GM23338 (cell line): ENCODE measurements around the gene EIF3L. TPM values are rescaled to one million over a fixed set of nuclear protein-coding genes. Genes with fewer than 3 reads are reported as not detected.
A peak's percentile ranks its signal among the peaks of the same experiment; 100 is the strongest.

Experiments
- ATAC-seq: fragments of 200-7000 bp; cut with Tn5 transposase; 3 replicates; pipeline ENCODE4 v1.9.1; 2020
- DNase-seq: peaks from one replicate; pipeline ENCODE4 v3.0.0-alpha.2; 2015; ENCODE audit warnings: low spot score
- H2AFZ ChIP-seq: fragments of 200-600 bp; sonication (generic); 2 replicates; pipeline ENCODE4 v1.8.0; 2016; ENCODE audit warnings: antibody characterized with exemption, mild to moderate bottlenecking, moderate library complexity
- H3F3A ChIP-seq: fragments of 200-600 bp; sonication (generic); replicated peaks from 2 replicates; pipeline ENCODE4 v1.8.0; 2017; ENCODE audit warnings: antibody characterized with exemption, mixed run types, low read depth
- H3K27ac ChIP-seq: fragments of 200-600 bp; sonication (generic); 2 replicates; pipeline ENCODE4 v1.6.1; 2016; ENCODE audit warnings: low read depth
- H3K27me3 ChIP-seq: fragments of 200-600 bp; sonication (generic); 2 replicates; pipeline ENCODE4 v1.8.0; 2016; ENCODE audit warnings: mild to moderate bottlenecking, mixed run types, moderate library complexity; ENCODE audit not compliant: insufficient read depth
- H3K36me3 ChIP-seq: fragments of 200-600 bp; sonication (generic); 2 replicates; pipeline ENCODE4 v1.8.0; 2016; ENCODE audit warnings: mild to moderate bottlenecking; ENCODE audit not compliant: insufficient read depth
- H3K4me1 ChIP-seq: fragments of 200-600 bp; sonication (generic); 2 replicates; pipeline ENCODE4 v1.8.0; 2016; ENCODE audit warnings: mild to moderate bottlenecking, moderate library complexity; ENCODE audit not compliant: insufficient read depth
- H3K4me2 ChIP-seq: fragments of 200-600 bp; sonication (generic); 2 replicates; pipeline ENCODE4 v1.7.1; 2017; ENCODE audit warnings: mixed run types
- H3K4me3 ChIP-seq: fragments of 200-600 bp; sonication (generic); 2 replicates; pipeline ENCODE4 v1.6.1; 2016; ENCODE audit warnings: mixed run types
- H3K79me2 ChIP-seq: fragments of 200-600 bp; sonication (generic); replicated peaks from 2 replicates; pipeline ENCODE4 v1.8.0; 2017; ENCODE audit warnings: mild to moderate bottlenecking; ENCODE audit not compliant: insufficient read depth
- H3K9me2 ChIP-seq: fragments of 200-600 bp; sonication (generic); 2 replicates; pipeline ENCODE4 v1.8.0; 2017; ENCODE audit not compliant: insufficient read depth
- H4K20me1 ChIP-seq: fragments of 200-600 bp; sonication (generic); replicated peaks from 2 replicates; pipeline ENCODE4 v1.8.0; 2017; ENCODE audit warnings: mild to moderate bottlenecking; ENCODE audit not compliant: insufficient read depth
- H3K27ac Mint-ChIP-seq: 2 replicates; pipeline ENCODE4 v1.8.0; 2020; ENCODE audit warnings: inconsistent platforms, mild to moderate bottlenecking, moderate library complexity, mixed read lengths
- H3K27me3 Mint-ChIP-seq: 3 replicates; pipeline ENCODE4 v1.8.0; 2022; ENCODE audit warnings: low read depth, mild to moderate bottlenecking, moderate library complexity, mixed read lengths, inconsistent platforms; ENCODE audit not compliant: insufficient read depth, poor library complexity
- H3K36me3 Mint-ChIP-seq: 3 replicates; pipeline ENCODE4 v1.8.0; 2021; ENCODE audit warnings: low read depth, mild to moderate bottlenecking, inconsistent platforms, moderate library complexity, mixed read lengths
- H3K4me1 Mint-ChIP-seq: 3 replicates; pipeline ENCODE4 v1.8.0; 2020; ENCODE audit warnings: mild to moderate bottlenecking, inconsistent platforms, mixed read lengths
- H3K4me3 Mint-ChIP-seq: 3 replicates; pipeline ENCODE4 v1.8.0; 2021; ENCODE audit warnings: moderate library complexity, mild to moderate bottlenecking, inconsistent platforms, mixed read lengths
- H3K9me3 Mint-ChIP-seq: 3 replicates; pipeline ENCODE4 v1.8.0; 2020; ENCODE audit warnings: moderate library complexity, mild to moderate bottlenecking, inconsistent platforms, mixed read lengths
- CREB1 ChIP-seq: fragments of 250-450 bp; sonication (Bioruptor Pico); IDR thresholded peaks from 2 replicates; pipeline ENCODE4 v1.5.0; 2020; ENCODE audit warnings: low read depth, mild to moderate bottlenecking, moderate library complexity
- ETS1 ChIP-seq: IDR thresholded peaks from 2 replicates; pipeline ENCODE4 v1.6.1; 2016; ENCODE audit warnings: antibody characterized with exemption
- EZH2 ChIP-seq: fragments of 200-600 bp; sonication (generic); IDR thresholded peaks from one replicate; pipeline ENCODE4 v1.8.0; 2017; ENCODE audit warnings: antibody characterized with exemption, mild to moderate bottlenecking, low read depth; ENCODE audit not compliant: unreplicated experiment
- EZH2phosphoT487 ChIP-seq: fragments of 200-600 bp; sonication (generic); IDR thresholded peaks from one replicate; pipeline ENCODE4 v1.8.1; 2018; ENCODE audit warnings: antibody characterized with exemption; ENCODE audit not compliant: unreplicated experiment
- JUNB ChIP-seq: IDR thresholded peaks from one replicate; pipeline ENCODE4 v1.6.1; 2016; ENCODE audit warnings: antibody characterized with exemption; ENCODE audit not compliant: unreplicated experiment
- NANOG ChIP-seq: IDR thresholded peaks from 2 replicates; pipeline ENCODE4 v1.6.1; 2016; ENCODE audit warnings: antibody characterized with exemption, borderline replicate concordance
- POLR2AphosphoS5 ChIP-seq: IDR thresholded peaks from 2 replicates; pipeline ENCODE4 v1.6.1; 2016; ENCODE audit warnings: antibody characterized with exemption, low read depth
- STAT1 ChIP-seq: IDR thresholded peaks from one replicate; pipeline ENCODE4 v1.6.1; 2016; ENCODE audit warnings: antibody characterized with exemption; ENCODE audit not compliant: unreplicated experiment
- ZNF114 ChIP-seq: fragments of 250-450 bp; sonication (Bioruptor Pico); IDR thresholded peaks from 2 replicates; pipeline ENCODE4 v1.5.0; 2020; ENCODE audit warnings: mild to moderate bottlenecking, moderate library complexity
- ZNF331 ChIP-seq: fragments of 250-450 bp; sonication (Bioruptor Pico); IDR thresholded peaks from 2 replicates; pipeline ENCODE4 v1.5.0; 2020; ENCODE audit warnings: low read depth, mild to moderate bottlenecking, moderate library complexity
- polyA plus RNA-seq: library from polyadenylated mRNA; unstranded; fragments of >200 nt; fragmentation: Nextera tagmentation; extraction: Ambion mirVana; gene quantifications from 2 replicates; pipeline ENCODE4 v1.2.1, GENCODE V29; 2016
- total RNA-seq: library from RNA; depleted of rRNA; stranded (reverse); fragments of >200 nt; shearing (Covaris generic); gene quantifications from 2 replicates; pipeline ENCODE4 v1.2.3, GENCODE V29; 2014
- TF ChIP-seq, protein P1 (sequence below): IDR thresholded peaks from one replicate; pipeline ENCODE4 v1.6.1; 2018; ENCODE audit warnings: antibody characterized with exemption; ENCODE audit not compliant: unreplicated experiment
- TF ChIP-seq, protein P2 (sequence below): fragments of 250-450 bp; sonication (Bioruptor Pico); IDR thresholded peaks from 2 replicates; pipeline ENCODE4 v1.5.0; 2020; ENCODE audit warnings: mild to moderate bottlenecking, moderate library complexity
- TF ChIP-seq, protein P3 (sequence below), 2 experiments: fragments of 200-600 bp in 1 of 2; sonication (generic) in 1 of 2; conservative IDR thresholded peaks; 2 replicates each; pipeline versions ENCODE4 v1.5.1 to v1.6.1; 2016 to 2017; ENCODE audit warnings: antibody characterized with exemption in 2 of 2, low read depth in 2 of 2, mild to moderate bottlenecking in 2 of 2, moderate library complexity in 1 of 2

Gene EIF3L
- total and polyA plus RNA-seq, 2 experiments from 2014 or later = 430 to 459 TPM

GRCh38 chr22:37843741-37844089 lies 5.5 kb upstream of the EIF3L start:
- Mint-ChIP-seq H3K27me3 (peaks cover 7% of the 10 kb centered on the region), H3K36me3 (peaks cover 20% of the 10 kb centered on the region; the same call in 2 of the 3 replicates), H3K4me3 (peak overlapping the region; percentile 90), H3K4me1 (peaks cover 11% of the 10 kb centered on the region), H3K27ac (peak overlapping the region; percentile 78; the same call in 1 of the 2 replicates), H3K9me3 (peaks cover 15% of the 10 kb centered on the region)
- Histone ChIP-seq H3K4me1 (no peaks in the 10 kb centered on the region), H3K4me3 (peak overlapping the region; percentile 91), H3K27me3 (no peaks in the 10 kb centered on the region), H3K79me2 (peaks cover 28% of the 10 kb centered on the region), H2AFZ (peak overlapping the region; percentile 98), H3K9me2 (no peaks in the 10 kb centered on the region), H3K4me2 (peak overlapping the region; percentile 95), H3K27ac (no peak overlapping the region), H4K20me1 (no peaks in the 10 kb centered on the region; the same call in 1 of the 2 replicates), H3F3A (peaks cover 20% of the 10 kb centered on the region), H3K36me3 (no peaks in the 10 kb centered on the region)
- DNase-seq = peak; percentile 58
- ATAC-seq = peak; percentile 59
- TF ChIP-seq ETS1 = no peak
- TF ChIP-seq NANOG = no peak
- TF ChIP-seq EZH2 = no peak
- no peak for TF ChIP-seq ZNF331 (CRISPR knock-in tag)
- TF ChIP-seq, protein P1, sequence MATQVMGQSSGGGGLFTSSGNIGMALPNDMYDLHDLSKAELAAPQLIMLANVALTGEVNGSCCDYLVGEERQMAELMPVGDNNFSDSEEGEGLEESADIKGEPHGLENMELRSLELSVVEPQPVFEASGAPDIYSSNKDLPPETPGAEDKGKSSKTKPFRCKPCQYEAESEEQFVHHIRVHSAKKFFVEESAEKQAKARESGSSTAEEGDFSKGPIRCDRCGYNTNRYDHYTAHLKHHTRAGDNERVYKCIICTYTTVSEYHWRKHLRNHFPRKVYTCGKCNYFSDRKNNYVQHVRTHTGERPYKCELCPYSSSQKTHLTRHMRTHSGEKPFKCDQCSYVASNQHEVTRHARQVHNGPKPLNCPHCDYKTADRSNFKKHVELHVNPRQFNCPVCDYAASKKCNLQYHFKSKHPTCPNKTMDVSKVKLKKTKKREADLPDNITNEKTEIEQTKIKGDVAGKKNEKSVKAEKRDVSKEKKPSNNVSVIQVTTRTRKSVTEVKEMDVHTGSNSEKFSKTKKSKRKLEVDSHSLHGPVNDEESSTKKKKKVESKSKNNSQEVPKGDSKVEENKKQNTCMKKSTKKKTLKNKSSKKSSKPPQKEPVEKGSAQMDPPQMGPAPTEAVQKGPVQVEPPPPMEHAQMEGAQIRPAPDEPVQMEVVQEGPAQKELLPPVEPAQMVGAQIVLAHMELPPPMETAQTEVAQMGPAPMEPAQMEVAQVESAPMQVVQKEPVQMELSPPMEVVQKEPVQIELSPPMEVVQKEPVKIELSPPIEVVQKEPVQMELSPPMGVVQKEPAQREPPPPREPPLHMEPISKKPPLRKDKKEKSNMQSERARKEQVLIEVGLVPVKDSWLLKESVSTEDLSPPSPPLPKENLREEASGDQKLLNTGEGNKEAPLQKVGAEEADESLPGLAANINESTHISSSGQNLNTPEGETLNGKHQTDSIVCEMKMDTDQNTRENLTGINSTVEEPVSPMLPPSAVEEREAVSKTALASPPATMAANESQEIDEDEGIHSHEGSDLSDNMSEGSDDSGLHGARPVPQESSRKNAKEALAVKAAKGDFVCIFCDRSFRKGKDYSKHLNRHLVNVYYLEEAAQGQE = no peak
- TF ChIP-seq, protein P2, sequence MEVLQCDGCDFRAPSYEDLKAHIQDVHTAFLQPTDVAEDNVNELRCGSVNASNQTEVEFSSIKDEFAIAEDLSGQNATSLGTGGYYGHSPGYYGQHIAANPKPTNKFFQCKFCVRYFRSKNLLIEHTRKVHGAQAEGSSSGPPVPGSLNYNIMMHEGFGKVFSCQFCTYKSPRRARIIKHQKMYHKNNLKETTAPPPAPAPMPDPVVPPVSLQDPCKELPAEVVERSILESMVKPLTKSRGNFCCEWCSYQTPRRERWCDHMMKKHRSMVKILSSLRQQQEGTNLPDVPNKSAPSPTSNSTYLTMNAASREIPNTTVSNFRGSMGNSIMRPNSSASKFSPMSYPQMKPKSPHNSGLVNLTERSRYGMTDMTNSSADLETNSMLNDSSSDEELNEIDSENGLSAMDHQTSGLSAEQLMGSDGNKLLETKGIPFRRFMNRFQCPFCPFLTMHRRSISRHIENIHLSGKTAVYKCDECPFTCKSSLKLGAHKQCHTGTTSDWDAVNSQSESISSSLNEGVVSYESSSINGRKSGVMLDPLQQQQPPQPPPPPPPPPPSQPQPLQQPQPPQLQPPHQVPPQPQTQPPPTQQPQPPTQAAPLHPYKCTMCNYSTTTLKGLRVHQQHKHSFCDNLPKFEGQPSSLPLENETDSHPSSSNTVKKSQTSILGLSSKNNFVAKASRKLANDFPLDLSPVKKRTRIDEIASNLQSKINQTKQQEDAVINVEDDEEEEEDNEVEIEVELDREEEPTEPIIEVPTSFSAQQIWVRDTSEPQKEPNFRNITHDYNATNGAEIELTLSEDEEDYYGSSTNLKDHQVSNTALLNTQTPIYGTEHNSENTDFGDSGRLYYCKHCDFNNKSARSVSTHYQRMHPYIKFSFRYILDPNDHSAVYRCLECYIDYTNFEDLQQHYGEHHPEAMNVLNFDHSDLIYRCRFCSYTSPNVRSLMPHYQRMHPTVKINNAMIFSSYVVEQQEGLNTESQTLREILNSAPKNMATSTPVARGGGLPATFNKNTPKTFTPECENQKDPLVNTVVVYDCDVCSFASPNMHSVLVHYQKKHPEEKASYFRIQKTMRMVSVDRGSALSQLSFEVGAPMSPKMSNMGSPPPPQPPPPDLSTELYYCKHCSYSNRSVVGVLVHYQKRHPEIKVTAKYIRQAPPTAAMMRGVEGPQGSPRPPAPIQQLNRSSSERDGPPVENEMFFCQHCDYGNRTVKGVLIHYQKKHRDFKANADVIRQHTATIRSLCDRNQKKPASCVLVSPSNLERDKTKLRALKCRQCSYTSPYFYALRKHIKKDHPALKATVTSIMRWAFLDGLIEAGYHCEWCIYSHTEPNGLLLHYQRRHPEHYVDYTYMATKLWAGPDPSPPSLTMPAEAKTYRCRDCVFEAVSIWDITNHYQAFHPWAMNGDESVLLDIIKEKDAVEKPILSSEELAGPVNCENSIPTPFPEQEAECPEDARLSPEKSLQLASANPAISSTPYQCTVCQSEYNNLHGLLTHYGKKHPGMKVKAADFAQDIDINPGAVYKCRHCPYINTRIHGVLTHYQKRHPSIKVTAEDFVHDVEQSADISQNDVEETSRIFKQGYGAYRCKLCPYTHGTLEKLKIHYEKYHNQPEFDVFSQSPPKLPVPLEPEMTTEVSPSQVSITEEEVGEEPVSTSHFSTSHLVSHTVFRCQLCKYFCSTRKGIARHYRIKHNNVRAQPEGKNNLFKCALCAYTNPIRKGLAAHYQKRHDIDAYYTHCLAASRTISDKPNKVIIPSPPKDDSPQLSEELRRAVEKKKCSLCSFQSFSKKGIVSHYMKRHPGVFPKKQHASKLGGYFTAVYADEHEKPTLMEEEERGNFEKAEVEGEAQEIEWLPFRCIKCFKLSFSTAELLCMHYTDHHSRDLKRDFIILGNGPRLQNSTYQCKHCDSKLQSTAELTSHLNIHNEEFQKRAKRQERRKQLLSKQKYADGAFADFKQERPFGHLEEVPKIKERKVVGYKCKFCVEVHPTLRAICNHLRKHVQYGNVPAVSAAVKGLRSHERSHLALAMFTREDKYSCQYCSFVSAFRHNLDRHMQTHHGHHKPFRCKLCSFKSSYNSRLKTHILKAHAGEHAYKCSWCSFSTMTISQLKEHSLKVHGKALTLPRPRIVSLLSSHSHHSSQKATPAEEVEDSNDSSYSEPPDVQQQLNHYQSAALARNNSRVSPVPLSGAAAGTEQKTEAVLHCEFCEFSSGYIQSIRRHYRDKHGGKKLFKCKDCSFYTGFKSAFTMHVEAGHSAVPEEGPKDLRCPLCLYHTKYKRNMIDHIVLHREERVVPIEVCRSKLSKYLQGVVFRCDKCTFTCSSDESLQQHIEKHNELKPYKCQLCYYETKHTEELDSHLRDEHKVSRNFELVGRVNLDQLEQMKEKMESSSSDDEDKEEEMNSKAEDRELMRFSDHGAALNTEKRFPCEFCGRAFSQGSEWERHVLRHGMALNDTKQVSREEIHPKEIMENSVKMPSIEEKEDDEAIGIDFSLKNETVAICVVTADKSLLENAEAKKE (CRISPR knock-in tag) = no peak
- no peak for TF ChIP-seq JUNB
- TF ChIP-seq POLR2AphosphoS5 = no peak
- TF ChIP-seq STAT1 = no peak
- TF ChIP-seq EZH2phosphoT487 = no peak
- TF ChIP-seq CREB1 (CRISPR knock-in tag) = no peak
- TF ChIP-seq, protein P3, sequence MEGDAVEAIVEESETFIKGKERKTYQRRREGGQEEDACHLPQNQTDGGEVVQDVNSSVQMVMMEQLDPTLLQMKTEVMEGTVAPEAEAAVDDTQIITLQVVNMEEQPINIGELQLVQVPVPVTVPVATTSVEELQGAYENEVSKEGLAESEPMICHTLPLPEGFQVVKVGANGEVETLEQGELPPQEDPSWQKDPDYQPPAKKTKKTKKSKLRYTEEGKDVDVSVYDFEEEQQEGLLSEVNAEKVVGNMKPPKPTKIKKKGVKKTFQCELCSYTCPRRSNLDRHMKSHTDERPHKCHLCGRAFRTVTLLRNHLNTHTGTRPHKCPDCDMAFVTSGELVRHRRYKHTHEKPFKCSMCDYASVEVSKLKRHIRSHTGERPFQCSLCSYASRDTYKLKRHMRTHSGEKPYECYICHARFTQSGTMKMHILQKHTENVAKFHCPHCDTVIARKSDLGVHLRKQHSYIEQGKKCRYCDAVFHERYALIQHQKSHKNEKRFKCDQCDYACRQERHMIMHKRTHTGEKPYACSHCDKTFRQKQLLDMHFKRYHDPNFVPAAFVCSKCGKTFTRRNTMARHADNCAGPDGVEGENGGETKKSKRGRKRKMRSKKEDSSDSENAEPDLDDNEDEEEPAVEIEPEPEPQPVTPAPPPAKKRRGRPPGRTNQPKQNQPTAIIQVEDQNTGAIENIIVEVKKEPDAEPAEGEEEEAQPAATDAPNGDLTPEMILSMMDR (conservative IDR thresholded peaks at IDR 0.05; ENCODE audit: low read depth in 2 of 2) = no peak
- TF ChIP-seq ZNF114 = no peak
